HG03103 (cell line): ENCODE measurements around the gene ASCL2.
"Not testable (repeated sequence)": the region's sequence is repeated elsewhere in the genome, so short reads cannot be mapped to it uniquely, and the experiment has no call there.

Source experiments
- ATAC-seq: cut with Tn5 transposase; IDR thresholded peaks from one replicate; pipeline ENCODE4 v1.9.1; 2021; ENCODE audit warnings: low read depth; ENCODE audit not compliant: unreplicated experiment

The ASCL2 gene

DNA sequence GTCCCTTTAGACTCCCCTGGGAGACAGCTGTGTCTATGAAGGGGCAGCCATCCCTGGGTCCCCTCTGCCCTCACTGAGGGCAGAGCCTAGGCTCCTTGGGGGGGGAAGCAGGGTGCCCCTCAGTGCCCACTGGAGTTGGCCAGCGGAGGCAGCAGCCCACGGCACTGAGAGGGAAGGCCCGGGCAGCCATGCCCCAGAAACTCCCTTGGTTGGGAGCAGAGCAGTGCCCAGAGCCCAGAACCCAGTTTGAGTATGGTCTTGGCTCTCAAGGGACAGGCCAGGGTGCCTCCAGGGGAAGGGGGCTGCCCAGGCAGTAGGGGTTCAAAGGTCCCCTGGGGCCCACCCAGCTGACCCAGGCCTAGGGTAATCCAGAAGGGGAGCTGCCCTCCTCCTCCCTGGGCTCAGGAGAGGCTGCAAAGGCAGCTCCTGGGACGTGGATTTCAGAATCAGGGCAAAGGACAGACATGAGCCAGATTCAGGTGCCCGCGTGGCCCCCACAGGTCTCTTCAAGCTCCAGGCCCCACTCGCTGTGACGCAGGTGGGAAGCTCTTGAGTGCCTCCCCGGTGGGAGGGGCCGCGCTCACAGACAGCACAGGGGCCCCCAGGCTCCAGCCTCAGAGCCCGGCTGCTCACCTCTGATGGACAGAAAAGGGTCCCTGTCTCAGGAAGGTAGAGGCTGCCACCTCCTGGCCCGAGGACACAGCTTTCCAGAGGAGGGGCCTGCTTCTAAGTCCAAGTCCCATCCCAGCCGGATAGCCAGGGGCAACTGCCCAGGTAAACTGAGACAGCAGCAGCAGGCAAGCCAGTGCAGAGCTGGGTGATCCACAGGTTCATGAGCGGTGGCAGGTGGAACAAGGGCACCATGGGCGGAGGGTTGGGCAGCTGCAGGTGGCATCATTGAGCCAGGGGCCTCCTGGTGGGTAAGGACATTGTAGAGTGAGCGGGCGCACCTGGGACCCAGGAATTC lies 28.7 kb upstream of the ASCL2 start:
- no peak for ATAC-seq

DNA sequence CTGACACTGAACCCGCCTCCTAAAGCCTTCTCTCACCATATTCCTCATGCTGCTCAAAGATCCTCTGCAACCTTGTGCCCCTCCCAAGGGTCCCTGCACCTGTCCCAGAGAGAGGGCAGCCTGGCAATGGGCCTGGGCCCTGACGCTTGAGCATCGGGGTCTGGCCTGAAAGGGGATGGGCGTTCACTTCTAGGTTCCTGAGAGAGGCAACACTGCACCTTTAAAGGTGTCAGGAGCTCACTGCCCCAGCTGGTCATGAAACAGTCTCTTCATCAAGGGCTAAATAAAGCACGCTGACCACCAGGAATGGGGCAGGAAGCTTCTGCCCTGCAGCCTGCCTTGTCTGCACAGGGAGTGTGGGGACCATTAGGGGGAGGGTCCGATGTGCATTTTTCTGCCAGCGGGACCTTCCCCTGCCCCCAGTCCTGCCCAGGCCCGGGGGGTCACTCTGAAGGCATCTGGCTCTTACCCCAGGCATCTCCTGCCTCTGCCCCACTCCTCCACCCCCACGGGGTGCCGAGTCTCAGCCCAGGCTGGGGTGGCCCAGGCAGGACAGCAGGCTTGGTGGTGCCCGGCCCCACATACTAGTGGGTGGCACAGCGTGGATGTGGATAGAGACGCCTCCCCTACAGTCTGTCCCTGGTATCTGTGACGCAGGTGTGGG lies 27.9 kb upstream of the ASCL2 start:
- no peak for ATAC-seq

- ATAC-seq: no peak
Observed at GRCh38 chr11:2297623-2298030, 27.2 kb upstream of the ASCL2 start.

GRCh38 chr11:2296913-2297622 lies 26.7 kb upstream of the ASCL2 start:
- ATAC-seq: no peak

DNA sequence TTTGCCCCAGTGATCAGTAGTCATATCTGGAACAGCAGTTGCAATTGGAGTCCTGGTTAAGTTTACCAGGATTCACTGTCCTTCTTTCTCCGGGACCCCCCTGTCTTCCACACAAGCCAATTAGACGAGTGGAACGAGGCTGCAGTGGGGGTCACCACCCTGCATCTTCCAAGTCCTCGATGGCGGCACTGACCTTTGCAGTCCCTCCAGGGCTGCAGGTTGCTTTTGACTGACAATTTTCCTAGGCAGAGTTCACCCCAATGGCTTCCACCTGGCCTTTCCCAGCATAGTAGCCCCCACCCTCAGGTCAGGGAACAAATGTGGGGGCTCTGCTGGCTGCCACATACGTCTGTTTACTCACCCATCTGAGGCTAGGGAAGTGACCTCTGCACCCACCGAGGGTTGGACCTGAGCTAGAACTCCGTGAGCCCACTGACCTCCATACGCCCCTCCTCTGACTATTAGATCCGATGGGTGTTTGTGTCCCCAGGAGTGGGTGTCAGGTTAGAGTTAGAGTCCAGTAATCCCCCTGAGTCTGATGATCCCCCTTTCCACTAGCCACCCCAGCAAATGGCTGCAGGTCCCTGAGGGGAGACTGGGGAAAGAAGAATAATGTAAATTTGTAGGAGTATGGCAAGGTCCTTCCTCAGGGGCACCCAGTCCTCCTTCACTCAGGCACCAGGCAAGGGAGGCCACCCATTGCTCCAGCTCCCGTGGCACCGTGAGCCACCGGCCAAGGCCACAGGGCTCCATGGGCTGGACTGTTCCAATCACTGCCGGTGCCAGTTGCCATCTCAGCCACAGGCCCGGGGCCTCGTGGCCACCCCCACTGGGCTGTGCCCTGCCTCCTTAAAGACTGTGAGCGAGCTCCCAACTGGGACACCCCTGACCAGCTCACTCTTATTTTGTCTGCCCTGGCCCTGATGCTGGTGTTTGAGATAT lies 25.9 kb upstream of the ASCL2 start:
- ATAC-seq: no peak

DNA sequence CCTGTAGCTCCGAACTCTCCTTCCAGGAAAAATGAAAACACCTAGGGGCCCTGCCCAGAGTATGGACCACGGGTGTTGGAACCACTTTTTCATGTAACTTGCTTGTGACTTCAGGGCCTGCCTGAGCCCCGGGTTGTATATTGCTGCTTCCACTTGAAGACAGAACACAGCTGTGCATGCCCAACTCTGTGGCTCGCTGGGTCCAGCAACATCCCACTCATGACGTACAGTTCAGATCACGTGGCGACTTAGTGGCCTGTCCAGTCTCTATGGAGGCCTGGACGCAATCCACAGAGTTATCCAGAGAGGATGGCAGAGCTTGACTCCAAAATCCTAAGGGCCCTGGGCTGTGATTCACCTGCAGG lies 24.5 kb upstream of the ASCL2 start:
- no peak for ATAC-seq

GRCh38 chr11:2293984-2294925 lies 23.9 kb upstream of the ASCL2 start:
- ATAC-seq: no peak

GRCh38 chr11:2293531-2293971 lies 23.2 kb upstream of the ASCL2 start:
- no peak for ATAC-seq

DNA sequence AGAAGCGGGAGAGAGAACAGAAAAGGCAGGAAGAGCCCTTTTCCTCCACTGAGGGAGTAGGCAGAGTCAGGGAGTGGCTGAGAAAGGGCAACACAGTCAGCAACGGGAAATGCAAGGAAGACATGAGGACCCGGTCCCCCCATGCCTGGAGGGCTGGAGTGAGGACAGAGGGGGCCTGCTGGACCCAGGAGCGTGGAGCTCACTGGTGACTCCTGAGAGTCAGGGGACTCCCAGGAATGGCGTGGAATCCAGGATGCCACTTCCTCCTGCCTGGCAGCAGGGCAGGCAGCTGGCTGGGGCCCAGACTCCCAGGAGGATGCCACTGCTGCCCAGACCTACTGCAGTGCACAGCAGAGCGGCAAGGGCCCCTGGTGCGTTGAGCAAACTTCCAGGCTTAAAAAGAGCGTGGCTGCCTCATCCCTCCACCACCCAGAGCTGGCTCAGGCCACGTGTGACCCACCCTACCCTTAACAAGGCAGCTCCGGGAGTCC lies 20.0 kb upstream of the ASCL2 start:
- no peak for ATAC-seq

DNA sequence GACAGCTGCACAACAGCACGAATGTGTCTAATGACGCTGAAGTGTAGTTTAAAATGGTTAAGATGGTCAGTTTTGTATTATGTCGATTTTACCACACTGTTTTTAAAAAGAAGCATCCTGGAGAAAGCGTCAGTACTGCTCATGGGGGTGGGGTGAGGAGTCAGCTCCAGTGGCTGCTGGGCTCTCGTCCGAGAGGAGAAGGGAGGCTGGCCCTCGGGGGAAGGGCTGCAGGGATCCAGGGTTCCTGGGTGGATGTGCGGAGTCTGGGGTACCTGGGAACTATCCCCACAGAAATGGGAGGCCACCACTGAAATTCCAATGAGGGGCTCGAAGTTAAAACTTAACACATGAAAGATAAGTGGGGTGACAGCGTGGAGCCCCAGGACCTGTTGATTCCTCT lies 19.5 kb upstream of the ASCL2 start:
- no peak for ATAC-seq

DNA sequence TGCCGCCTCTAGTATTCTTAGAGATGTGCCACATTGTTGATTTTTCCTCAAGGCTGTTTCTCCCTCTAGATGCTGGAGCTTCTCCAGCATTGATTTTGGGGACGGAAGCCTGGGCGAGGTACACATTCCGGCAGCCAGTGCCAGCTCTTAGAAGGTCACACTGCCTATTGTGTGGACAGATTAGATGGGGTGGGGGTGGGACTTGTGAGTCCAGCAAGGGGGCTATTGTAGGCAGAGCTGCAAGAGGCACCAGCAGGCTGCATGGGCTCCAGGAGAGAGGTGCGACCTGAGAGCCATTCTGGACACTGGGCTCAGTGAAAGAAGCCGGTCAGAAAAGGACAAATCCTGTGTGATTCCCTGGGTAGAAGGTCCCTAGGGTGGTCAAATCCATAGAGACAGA lies 19.0 kb upstream of the ASCL2 start:
- no peak for ATAC-seq

- ATAC-seq: no peak
Observed at GRCh38 chr11:2287091-2287490, 16.7 kb upstream of the ASCL2 start.

DNA sequence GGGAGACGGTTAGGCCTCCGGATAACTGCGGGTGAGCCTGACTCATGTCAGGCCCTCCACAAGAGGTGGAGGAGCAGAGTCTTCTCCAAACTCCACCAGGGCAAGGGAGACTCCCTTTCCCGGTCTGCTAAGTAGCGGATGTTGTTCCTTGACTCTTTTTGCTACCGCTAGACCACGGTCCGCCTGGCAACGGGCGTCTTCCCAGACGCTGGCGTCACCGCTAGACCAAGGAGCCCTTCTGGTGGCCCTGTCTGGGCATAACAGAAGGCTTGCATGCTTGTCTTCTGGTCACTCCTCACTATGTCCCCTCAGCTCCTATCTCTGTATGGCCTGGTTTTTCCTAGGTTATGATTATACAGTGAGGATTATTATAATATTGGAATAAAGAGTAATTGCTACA lies 16.0 kb upstream of the ASCL2 start:
- ATAC-seq: not testable (repeated sequence)

- ATAC-seq: no peak
Observed at GRCh38 chr11:2280208-2280607, 9.8 kb upstream of the ASCL2 start.

DNA sequence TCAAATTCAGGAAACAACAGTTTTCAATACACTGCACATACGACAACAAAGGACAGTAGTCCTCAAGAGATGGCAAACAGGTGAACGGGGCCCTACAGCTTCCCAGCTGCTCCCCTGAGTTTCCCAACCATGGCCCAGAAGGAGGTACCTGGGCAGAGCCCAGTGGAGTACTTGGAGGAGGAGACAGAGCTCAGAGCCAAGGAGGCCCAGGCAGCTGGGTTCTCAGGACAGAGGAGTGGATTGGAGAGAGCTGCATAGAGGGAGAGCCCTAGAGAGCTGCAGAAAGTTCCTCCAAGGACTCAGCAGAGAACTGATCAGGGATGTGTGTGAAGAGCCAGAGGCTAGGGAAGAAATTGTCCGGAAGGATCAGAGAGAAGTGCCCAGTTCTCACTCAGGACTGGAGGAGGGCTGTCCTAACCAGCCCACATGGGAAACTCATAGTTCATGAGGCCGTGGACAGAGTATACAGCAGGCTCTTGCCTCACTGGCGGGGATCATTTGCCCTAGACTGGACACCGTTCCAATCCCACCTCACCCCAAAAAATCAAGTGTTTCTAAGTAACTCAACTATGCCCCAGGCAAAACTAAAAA lies 7.6 kb upstream of the ASCL2 start:
- no peak for ATAC-seq

DNA sequence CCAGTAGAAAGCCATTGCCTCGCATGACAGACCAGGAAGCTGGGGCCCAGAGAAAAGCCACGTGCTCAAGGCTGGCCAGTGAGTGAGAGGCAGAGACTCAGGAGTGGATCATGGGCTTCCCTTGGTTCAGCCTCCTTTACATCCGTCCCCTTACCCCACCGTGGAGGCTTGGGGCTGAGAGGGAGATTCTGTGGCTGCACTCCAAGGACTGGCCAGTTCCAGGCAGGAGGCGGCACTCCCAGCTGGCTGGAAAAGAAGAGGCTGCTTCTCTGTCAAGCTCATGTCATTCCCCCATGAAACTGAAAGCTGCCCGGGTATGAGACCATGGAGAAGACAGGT lies 6.6 kb upstream of the ASCL2 start:
- ATAC-seq: no peak

GRCh38 chr11:2276280-2277007 lies 6.1 kb upstream of the ASCL2 start:
- no peak for ATAC-seq
